B cell (primary cell): ENCODE results near the gene MCM5. TPM values are rescaled to one million over a fixed set of nuclear protein-coding genes. Genes with fewer than 3 reads are reported as not detected.

ENCODE experiments used
- ATAC-seq: fragments of 200-7000 bp; cut with Tn5 transposase; one replicate; pipeline ENCODE4 v1.10.0; 2021; ENCODE audit warnings: low read depth, mild to moderate bottlenecking, moderate number of reproducible peaks, moderate library complexity
- CTCF ChIA-PET: fragments of 350-600 bp; sonication (Branson Sonifier 250); formaldehyde crosslinking; loops from one replicate; lab custom pipeline; 2021; ENCODE audit warnings: antibody characterized with exemption, inconsistent platforms; lab: Charles Lee
- POLR2A ChIA-PET: fragments of 350-600 bp; sonication (Branson Sonifier 250); formaldehyde crosslinking; loops from one replicate; lab custom pipeline; 2021; ENCODE audit warnings: antibody characterized with exemption; lab: Charles Lee
- DNase-seq: peaks from one replicate; pipeline ENCODE4 v3.0.0; 2013
- H2AFZ ChIP-seq: 2 replicates; pipeline ENCODE4 v1.6.1; 2012; ENCODE audit warnings: mild to moderate bottlenecking, low read depth, low read length; ENCODE audit not compliant: insufficient read depth, poor library complexity, severe bottlenecking
- H3K27ac ChIP-seq, 2 donors: 1 replicate in 1 of 2; 2 replicates in 1 of 2; pipeline ENCODE4 v1.5.1; 2012 to 2013; ENCODE audit warnings: low read length in 2 of 2, mild to moderate bottlenecking in 2 of 2, moderate library complexity in 1 of 2
- H3K27me3 ChIP-seq, 4 experiments: fragments of 200-600 bp in 1 of 4; sonication (generic) in 1 of 4; replicated peaks in 1 of 4; 1 replicate in 2 of 4; 2 replicates in 2 of 4; pipeline versions ENCODE4 v1.6.1 to v1.7.0; 2013 to 2016; ENCODE audit warnings: low read length in 3 of 4, mild to moderate bottlenecking in 2 of 4, mixed read lengths in 1 of 4, moderate library complexity in 1 of 4; ENCODE audit not compliant: insufficient read depth in 4 of 4, control insufficient read depth in 3 of 4; ENCODE audit errors: control extremely low read depth in 1 of 4
- H3K36me3 ChIP-seq, 2 experiments: replicated peaks in 1 of 2; 1 replicate in 1 of 2; 2 replicates in 1 of 2; pipeline versions ENCODE4 v1.6.1 to v1.7.1; 2013; ENCODE audit warnings: low read length in 1 of 2; ENCODE audit not compliant: insufficient read depth in 2 of 2, control insufficient read depth in 1 of 2; ENCODE audit errors: control extremely low read depth in 1 of 2, extremely low read depth in 1 of 2
- H3K4me1 ChIP-seq, 2 donors: fragments of 200-600 bp in 1 of 2; sonication (generic) in 1 of 2; 1 replicate in 1 of 2; 2 replicates in 1 of 2; pipeline versions ENCODE4 v1.5.1 to v1.6.1; 2013 to 2017; ENCODE audit warnings: low read length in 2 of 2; ENCODE audit not compliant: control insufficient read depth in 2 of 2, insufficient read depth in 2 of 2
- H3K4me2 ChIP-seq: replicated peaks from 2 replicates; pipeline ENCODE3; 2012; ENCODE audit warnings: mild to moderate bottlenecking, low read depth, low read length; ENCODE audit not compliant: poor library complexity, severe bottlenecking
- H3K4me3 ChIP-seq, 5 experiments: fragments of 200-600 bp in 1 of 5; sonication (generic) in 1 of 5; 1 replicate in 3 of 5; 2 replicates in 2 of 5; pipeline versions ENCODE4 v1.5.1 to v1.7.0; 2011 to 2016; ENCODE audit warnings: low read length in 4 of 5, mild to moderate bottlenecking in 4 of 5, low read depth in 2 of 5, control low read depth in 1 of 5, moderate library complexity in 1 of 5; ENCODE audit not compliant: insufficient read depth in 1 of 5; ENCODE audit errors: control extremely low read depth in 1 of 5, extremely low read depth in 1 of 5
- H3K79me2 ChIP-seq: fragments of 200-600 bp; sonication (generic); one replicate; pipeline ENCODE4 v1.6.0; 2016; ENCODE audit warnings: low read length; ENCODE audit not compliant: control insufficient read depth, insufficient read depth
- H3K9ac ChIP-seq: fragments of 200-600 bp; sonication (generic); 2 replicates; pipeline ENCODE4 v1.6.1; 2017; ENCODE audit warnings: mild to moderate bottlenecking, low read length, moderate library complexity
- H3K9me3 ChIP-seq, 3 donors: one replicate each; pipeline versions ENCODE4 v1.6.1 to v1.7.1; 2013; ENCODE audit warnings: low read length in 2 of 3; ENCODE audit not compliant: control insufficient read depth in 2 of 3, insufficient read depth in 1 of 3; ENCODE audit errors: control extremely low read depth in 1 of 3
- H4K20me1 ChIP-seq: 2 replicates; pipeline ENCODE4 v1.6.0; 2012; ENCODE audit warnings: mild to moderate bottlenecking, low read length; ENCODE audit not compliant: insufficient read depth, control insufficient read depth, poor library complexity, severe bottlenecking
- H3K27ac Mint-ChIP-seq: one replicate; pipeline ENCODE4 v1.8.0; 2021; ENCODE audit warnings: mixed read lengths
- H3K27me3 Mint-ChIP-seq: one replicate; pipeline ENCODE4 v1.8.0; 2021; ENCODE audit warnings: mixed read lengths
- H3K4me1 Mint-ChIP-seq: one replicate; pipeline ENCODE4 v1.8.0; 2021; ENCODE audit warnings: mixed read lengths
- H3K4me3 Mint-ChIP-seq: one replicate; pipeline ENCODE4 v1.8.0; 2021; ENCODE audit warnings: mixed read lengths
- H3K9me3 Mint-ChIP-seq: one replicate; pipeline ENCODE4 v1.8.0; 2022; ENCODE audit warnings: mixed read lengths; ENCODE audit not compliant: insufficient read depth
- EZH2 ChIP-seq: IDR thresholded peaks from 2 replicates; pipeline ENCODE4 v1.6.1; 2012; ENCODE audit warnings: borderline replicate concordance, low read depth, mild to moderate bottlenecking, moderate library complexity, low read length; ENCODE audit not compliant: insufficient read depth, poor library complexity, severe bottlenecking
- WGBS: methylation state at CpG from one replicate; pipeline ENCODE4 v1.1.5; 2013; ENCODE audit warnings: missing lambda C conversion rate; ENCODE audit not compliant: insufficient coverage; 5-methylcytosine and 5-hydroxymethylcytosine counted together
- intact Hi-C: fragments of 100-400 bp; cut with micrococcal nuclease; formaldehyde crosslinking; loops from one replicate; pipeline ENCODE4 v1.10.0; 2022
- polyA plus RNA-seq: library from polyadenylated mRNA; depleted of rRNA; stranded (reverse); fragments of >200 nt; gene quantifications from 2 replicates; pipeline ENCODE4 v1.2.3, GENCODE V29; 2012
- total RNA-seq, 2 donors: library from RNA; stranded (reverse); fragments of 120-200 nt in 1 of 2; gene quantifications; 1 replicate in 1 of 2; 2 replicates in 1 of 2; pipeline versions ENCODE4 v1.2.3 to v1.2.4, GENCODE V29; 2013 to 2022
- TF ChIP-seq, protein P1 (sequence below): fragments of 200-600 bp; IDR thresholded peaks from one replicate; pipeline ENCODE4 v1.8.0; 2022; ENCODE audit warnings: antibody characterized with exemption, mild to moderate bottlenecking

MCM5 gene
- total and polyA plus RNA-seq, 2 donors (not counting 1 experiment from before 2014, with no cell fraction given) = 112 to 203 TPM

DNA sequence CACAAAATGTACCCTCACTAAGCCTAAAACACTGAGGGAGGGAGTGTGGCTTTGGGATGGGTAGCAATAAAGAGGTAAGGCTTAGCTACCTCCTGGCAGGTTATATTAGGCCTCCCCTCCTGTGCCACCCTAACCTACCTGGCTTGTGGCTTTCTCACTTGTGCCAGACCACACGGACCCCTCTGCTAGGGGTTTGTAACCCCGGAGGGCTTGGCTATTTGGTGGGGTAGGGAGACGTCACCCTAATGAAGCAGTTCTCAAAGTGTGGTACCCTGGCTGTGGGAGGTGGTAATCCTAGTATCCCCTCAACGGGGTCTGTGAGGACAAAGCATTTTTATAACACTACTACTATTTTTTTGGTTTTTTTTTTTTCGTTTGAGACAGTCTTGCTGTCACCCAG, 9.0 kb upstream of the MCM5 start:
- WGBS = no CpG with 5 or more reads among the region's 5 CpGs
- ChIA-PET POLR2A (interaction anchor here (0.7 to 2.5 kb wide), 4 partner anchors 11 to 34 kb away, joined by 3 to 19 read pairs (median 4); partner anchors contain the start of gene HMOX1), CTCF (interaction anchor here (0.7 kb wide), 1 partner anchor 16 kb away, joined by 4 read pairs; no protein-coding TSS in a partner anchor)
- Mint-ChIP-seq H3K27me3 (no peaks in the 10 kb centered on the region), H3K4me1 (peaks cover 23% of the 10 kb centered on the region), H3K9me3 (no peaks in the 10 kb centered on the region), H3K4me3 (no peak overlapping the region), H3K27ac (no peak overlapping the region)
- Histone ChIP-seq H3K9me3 (no peaks in the 10 kb centered on the region), H3K27me3 (no peaks in the 10 kb centered on the region), H3K9ac (no peak overlapping the region), H2AFZ (no peak overlapping the region), H3K36me3 (peaks cover 0 to 13% of the 10 kb centered on the region in 2 experiments), H4K20me1 (no peaks in the 10 kb centered on the region), H3K27ac (no peak overlapping the region), H3K4me2 (no peak overlapping the region), H3K4me3 (no peak overlapping the region), H3K4me1 (peaks cover 9 to 18% of the 10 kb centered on the region in 2 donors), H3K79me2 (no peaks in the 10 kb centered on the region)
- ATAC-seq (no peak), DNase-seq (no peak)
- intact Hi-C loops = no loop called here
- TF ChIP-seq, protein P1, sequence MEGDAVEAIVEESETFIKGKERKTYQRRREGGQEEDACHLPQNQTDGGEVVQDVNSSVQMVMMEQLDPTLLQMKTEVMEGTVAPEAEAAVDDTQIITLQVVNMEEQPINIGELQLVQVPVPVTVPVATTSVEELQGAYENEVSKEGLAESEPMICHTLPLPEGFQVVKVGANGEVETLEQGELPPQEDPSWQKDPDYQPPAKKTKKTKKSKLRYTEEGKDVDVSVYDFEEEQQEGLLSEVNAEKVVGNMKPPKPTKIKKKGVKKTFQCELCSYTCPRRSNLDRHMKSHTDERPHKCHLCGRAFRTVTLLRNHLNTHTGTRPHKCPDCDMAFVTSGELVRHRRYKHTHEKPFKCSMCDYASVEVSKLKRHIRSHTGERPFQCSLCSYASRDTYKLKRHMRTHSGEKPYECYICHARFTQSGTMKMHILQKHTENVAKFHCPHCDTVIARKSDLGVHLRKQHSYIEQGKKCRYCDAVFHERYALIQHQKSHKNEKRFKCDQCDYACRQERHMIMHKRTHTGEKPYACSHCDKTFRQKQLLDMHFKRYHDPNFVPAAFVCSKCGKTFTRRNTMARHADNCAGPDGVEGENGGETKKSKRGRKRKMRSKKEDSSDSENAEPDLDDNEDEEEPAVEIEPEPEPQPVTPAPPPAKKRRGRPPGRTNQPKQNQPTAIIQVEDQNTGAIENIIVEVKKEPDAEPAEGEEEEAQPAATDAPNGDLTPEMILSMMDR = no peak
- no peak for TF ChIP-seq EZH2

GRCh38 chr22:35392357-35392756, 7.6 kb upstream of the MCM5 start:
- CTCF ChIA-PET = interaction anchor here (0.6 to 2.0 kb wide), 8 partner anchors 17 to 767 kb away, joined by 3 to 10 read pairs (median 4); no protein-coding TSS in a partner anchor
- H3K4me3 Mint-ChIP-seq = peak overlapping the region; percentile 54

More at GRCh38 chr22:35392357-35392756, 7.6 kb upstream of the MCM5 start:
- peaks cover 34% of the 10 kb centered on the region for H3K4me1 Mint-ChIP-seq
- WGBS = 25% methylated on average over 2 of the region's 2 CpGs
- no peaks in the 10 kb centered on the region for H3K27me3 Mint-ChIP-seq
- Histone ChIP-seq H2AFZ (peak overlapping the region; percentile 27), H3K36me3 (peaks cover 0 to 7% of the 10 kb centered on the region in 2 experiments), H3K27ac (peak overlapping the region; percentile 34 to 48), H3K4me1 (peaks cover 22 to 32% of the 10 kb centered on the region in 2 donors), H3K9me3 (no peaks in the 10 kb centered on the region), H3K79me2 (no peaks in the 10 kb centered on the region), H3K4me3 (no peak overlapping the region), H3K27me3 (no peaks in the 10 kb centered on the region), H3K9ac (no peak overlapping the region), H3K4me2 (peak overlapping the region; percentile 43), H4K20me1 (no peaks in the 10 kb centered on the region)
- ATAC-seq (peak; percentile 79), DNase-seq (peak; percentile 59)
- H3K27ac Mint-ChIP-seq = peak overlapping the region; percentile 73
- POLR2A ChIA-PET = interaction anchor here (0.6 to 2.5 kb wide), 7 partner anchors 8 to 41 kb away, joined by 3 to 19 read pairs (median 7); partner anchors contain the start of gene HMOX1
- intact Hi-C loops = no loop called here
- no peaks in the 10 kb centered on the region for H3K9me3 Mint-ChIP-seq
- no peak for TF ChIP-seq EZH2
- TF ChIP-seq, protein P1 = no peak
